Tibial artery (tissue), 4 donors: Measurements from ENCODE around the gene GSTA3.

Experiments
- DNase-seq, 2 donors: peaks; one replicate each; pipeline ENCODE4 v3.0.0-alpha.2; 2019
- H3K27ac ChIP-seq, 2 donors: fragments of 200-600 bp; sonication (generic) in 1 of 2; 1 replicate in 1 of 2; 2 replicates in 1 of 2; pipeline ENCODE4 v1.5.1; 2018 to 2019; ENCODE audit warnings: mild to moderate bottlenecking in 1 of 2
- H3K27me3 ChIP-seq, 2 donors: fragments of 200-600 bp; sonication (generic) in 1 of 2; one replicate each; pipeline versions ENCODE4 v1.5.1 to v1.6.0; 2016 to 2019
- H3K36me3 ChIP-seq, 3 donors: fragments of 200-600 bp; sonication (generic) in 2 of 3; one replicate each; pipeline ENCODE4 v1.5.1; 2016 to 2019; ENCODE audit warnings: mild to moderate bottlenecking in 2 of 3
- H3K4me1 ChIP-seq, 4 donors: fragments of 200-600 bp; sonication (generic) in 2 of 4; 1 replicate in 3 of 4; 2 replicates in 1 of 4; pipeline ENCODE4 v1.5.1; 2016 to 2019
- H3K4me3 ChIP-seq, 2 donors: fragments of 200-600 bp; sonication (generic) in 1 of 2; 1 replicate in 1 of 2; 2 replicates in 1 of 2; pipeline ENCODE4 v1.5.1; 2018 to 2019; ENCODE audit warnings: mild to moderate bottlenecking in 2 of 2
- H3K9me3 ChIP-seq, 3 donors: fragments of 200-600 bp; sonication (generic) in 1 of 3; one replicate each; pipeline ENCODE4 v1.5.1; 2016 to 2019
- CTCF ChIP-seq, 2 experiments: fragments of 200-600 bp in 1 of 2; fragments of 450-650 bp in 1 of 2; IDR thresholded peaks; one replicate each; pipeline ENCODE4 v1.5.1; 2017 to 2019; ENCODE audit warnings: antibody characterized with exemption in 2 of 2, mild to moderate bottlenecking in 1 of 2, moderate library complexity in 1 of 2
- intact Hi-C: fragments of 100-400 bp; cut with DNase I; formaldehyde crosslinking; loops from one replicate; pipeline ENCODE4 v1.15.0; 2023; ENCODE audit warnings: low total_unique reads

Gene GSTA3

GRCh38 chr6:52942221-52942620, 32.7 kb upstream of the GSTA3 start:
- intact Hi-C loops, result no loop called here
- H3K4me1 ChIP-seq, result peaks cover 0 to 20% (median 15%) of the 10 kb centered on the region in 4 donors
- no peak for DNase-seq
- TF ChIP-seq CTCF (IDR thresholded peaks at IDR 0.05), result no peak
- no peaks in the 10 kb centered on the region for H3K36me3 ChIP-seq
- no peak overlapping the region for H3K27ac ChIP-seq
- no peaks in the 10 kb centered on the region for H3K27me3 ChIP-seq
- no peaks in the 10 kb centered on the region for H3K9me3 ChIP-seq
- no peak overlapping the region for H3K4me3 ChIP-seq

DNA sequence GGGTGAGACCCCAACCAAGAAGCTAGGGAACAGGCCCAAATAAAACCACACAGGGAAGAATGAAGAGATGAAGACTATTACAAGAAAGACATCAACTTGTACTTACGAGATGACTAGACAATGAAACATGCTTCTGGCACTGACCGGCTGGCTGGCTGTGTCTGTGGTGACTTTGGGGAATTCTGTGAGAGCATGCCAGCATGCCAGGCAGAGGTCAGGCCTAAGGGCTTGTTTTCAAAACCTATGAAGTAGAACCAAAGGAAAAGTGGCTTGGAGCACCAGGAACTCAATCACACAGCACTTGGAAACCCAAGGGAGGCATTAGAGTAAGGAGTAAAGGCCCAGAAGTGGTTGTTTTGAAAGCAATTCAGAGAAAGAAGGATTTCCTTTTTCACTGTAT, 28.4 kb upstream of the GSTA3 start:
- H3K4me1 ChIP-seq, result peaks cover 0 to 21% (median 15%) of the 10 kb centered on the region in 4 donors
- TF ChIP-seq CTCF (IDR thresholded peaks at IDR 0.05), result no peak
- intact Hi-C loops, result no loop called here
- H3K4me3 ChIP-seq, result no peak overlapping the region
- DNase-seq, result no peak
- H3K27ac ChIP-seq, result no peak overlapping the region
- no peaks in the 10 kb centered on the region for H3K36me3 ChIP-seq
- no peaks in the 10 kb centered on the region for H3K9me3 ChIP-seq
- H3K27me3 ChIP-seq, result no peaks in the 10 kb centered on the region

- no peaks in the 10 kb centered on the region for H3K9me3 ChIP-seq
- H3K27ac ChIP-seq, result no peak overlapping the region
- intact Hi-C loops, result no loop called here
- H3K27me3 ChIP-seq, result no peaks in the 10 kb centered on the region
- no peaks in the 10 kb centered on the region for H3K36me3 ChIP-seq
- DNase-seq, result no peak
- no peak overlapping the region for H3K4me3 ChIP-seq
- no peak for TF ChIP-seq CTCF (IDR thresholded peaks at IDR 0.05)
- peaks cover 0 to 16% (median 14%) of the 10 kb centered on the region in 4 donors for H3K4me1 ChIP-seq
These were observed 24.3 kb upstream of the GSTA3 start for GRCh38 chr6:52933778-52934177.

DNA sequence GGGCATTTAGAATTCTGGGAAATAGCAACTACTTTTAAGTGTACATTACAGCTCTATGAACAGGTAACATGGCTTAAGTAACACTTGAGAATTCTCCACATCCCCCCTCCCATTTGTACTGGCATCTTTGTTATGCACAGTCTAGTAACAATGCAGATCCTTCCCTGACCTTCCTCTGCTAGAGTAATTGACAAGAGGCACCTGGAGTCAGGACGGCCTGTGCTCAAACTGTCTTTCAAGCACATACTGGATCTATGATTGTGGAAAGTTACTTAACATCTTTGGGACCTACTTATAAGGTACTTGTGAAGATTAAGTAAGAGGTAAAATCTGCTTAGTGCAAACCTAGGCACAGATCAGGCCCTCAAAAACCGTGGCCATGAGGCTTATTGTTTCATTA, 21.9 kb upstream of the GSTA3 start:
- intact Hi-C loops, result no loop called here
- no peak for DNase-seq
- TF ChIP-seq CTCF (IDR thresholded peaks at IDR 0.05), result no peak
- Histone ChIP-seq H3K4me1 (no peaks in the 10 kb centered on the region), H3K9me3 (no peaks in the 10 kb centered on the region), H3K27ac (no peak overlapping the region), H3K36me3 (no peaks in the 10 kb centered on the region), H3K4me3 (no peak overlapping the region), H3K27me3 (no peaks in the 10 kb centered on the region)

DNA sequence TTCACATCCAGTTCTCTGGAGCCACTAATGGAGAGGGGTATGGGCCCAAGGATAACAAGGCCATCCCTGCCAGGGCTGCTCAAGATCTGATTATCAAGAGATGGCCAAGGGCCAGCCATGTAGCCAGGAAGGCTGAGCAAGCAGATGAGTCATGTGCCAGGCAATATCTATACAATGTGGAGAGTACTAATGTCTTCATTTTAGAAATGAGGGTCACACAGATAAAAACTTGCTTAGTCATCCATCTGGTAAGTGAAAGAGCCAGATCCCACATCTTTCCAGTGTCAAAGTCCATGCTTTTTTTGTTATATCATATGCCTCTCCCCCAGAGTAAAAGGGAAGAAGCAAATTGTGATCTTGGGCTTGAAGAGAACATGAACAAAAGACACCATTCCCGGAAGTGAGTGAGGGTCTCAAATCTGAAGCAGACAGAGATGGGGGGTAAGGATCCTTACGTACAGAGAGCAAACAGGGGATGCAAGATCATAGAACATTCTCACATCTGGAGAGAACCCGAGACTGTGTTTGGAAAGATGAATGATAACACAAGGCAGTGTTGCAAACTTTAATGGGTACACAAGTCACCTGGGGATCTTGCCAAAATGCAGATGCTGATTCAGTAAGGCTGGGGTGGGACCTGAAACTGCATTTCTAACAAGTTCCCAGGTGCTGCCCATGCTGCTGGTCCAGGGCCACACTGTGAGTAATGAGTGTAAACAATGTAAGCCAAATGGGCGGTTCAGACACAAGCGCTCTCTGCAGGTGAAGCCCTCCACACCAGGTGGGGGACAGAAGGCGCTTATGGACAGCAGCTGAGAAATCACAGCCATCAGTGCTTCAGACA, 20.0 kb upstream of the GSTA3 start:
- intact Hi-C loops, result loop anchor here (10.0 kb wide), 1 partner anchor 1165 kb away; no protein-coding TSS in a partner anchor
- Histone ChIP-seq H3K27ac (no peak overlapping the region), H3K4me1 (no peaks in the 10 kb centered on the region), H3K36me3 (no peaks in the 10 kb centered on the region), H3K4me3 (no peak overlapping the region), H3K9me3 (no peaks in the 10 kb centered on the region), H3K27me3 (no peaks in the 10 kb centered on the region)
- DNase-seq, result no peak
- TF ChIP-seq CTCF (IDR thresholded peaks at IDR 0.05), result no peak
